ENCODE data around the gene LCN12.

Gene LCN12

DNA sequence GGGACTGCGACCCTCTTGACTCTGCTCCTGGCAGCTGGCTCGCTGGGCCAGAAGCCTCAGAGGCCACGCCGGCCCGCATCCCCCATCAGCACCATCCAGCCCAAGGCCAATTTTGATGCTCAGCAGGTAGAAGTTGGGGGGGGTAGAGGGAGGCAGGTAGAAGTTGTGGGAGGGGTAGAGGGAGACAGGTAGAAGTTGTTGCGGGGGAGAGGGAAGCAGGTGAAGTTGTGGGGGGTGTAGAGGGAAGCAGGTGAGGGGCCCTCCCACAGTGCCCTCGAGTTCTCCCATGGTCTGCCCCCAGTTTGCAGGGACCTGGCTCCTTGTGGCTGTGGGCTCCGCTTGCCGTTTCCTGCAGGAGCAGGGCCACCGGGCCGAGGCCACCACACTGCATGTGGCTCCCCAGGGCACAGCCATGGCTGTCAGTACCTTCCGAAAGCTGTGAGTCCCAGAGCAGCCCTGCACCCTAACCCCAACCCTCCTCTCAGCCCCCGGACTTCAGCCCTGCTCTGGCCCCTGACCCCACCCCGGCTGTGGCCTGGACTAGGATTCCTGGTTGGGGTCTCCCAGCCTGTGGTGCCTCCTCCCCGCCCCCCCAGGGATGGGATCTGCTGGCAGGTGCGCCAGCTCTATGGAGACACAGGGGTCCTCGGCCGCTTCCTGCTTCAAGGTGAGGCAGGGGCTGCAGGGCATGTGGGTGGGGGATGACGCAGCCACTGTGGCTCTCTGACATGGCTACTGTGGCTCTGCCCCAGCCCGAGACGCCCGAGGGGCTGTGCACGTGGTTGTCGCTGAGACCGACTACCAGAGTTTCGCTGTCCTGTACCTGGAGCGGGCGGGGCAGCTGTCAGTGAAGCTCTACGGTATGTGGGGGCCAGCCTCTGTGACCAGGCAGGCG is 6.5 kb upstream of the LCN12 start:
- DNase-seq: no peak

DNA sequence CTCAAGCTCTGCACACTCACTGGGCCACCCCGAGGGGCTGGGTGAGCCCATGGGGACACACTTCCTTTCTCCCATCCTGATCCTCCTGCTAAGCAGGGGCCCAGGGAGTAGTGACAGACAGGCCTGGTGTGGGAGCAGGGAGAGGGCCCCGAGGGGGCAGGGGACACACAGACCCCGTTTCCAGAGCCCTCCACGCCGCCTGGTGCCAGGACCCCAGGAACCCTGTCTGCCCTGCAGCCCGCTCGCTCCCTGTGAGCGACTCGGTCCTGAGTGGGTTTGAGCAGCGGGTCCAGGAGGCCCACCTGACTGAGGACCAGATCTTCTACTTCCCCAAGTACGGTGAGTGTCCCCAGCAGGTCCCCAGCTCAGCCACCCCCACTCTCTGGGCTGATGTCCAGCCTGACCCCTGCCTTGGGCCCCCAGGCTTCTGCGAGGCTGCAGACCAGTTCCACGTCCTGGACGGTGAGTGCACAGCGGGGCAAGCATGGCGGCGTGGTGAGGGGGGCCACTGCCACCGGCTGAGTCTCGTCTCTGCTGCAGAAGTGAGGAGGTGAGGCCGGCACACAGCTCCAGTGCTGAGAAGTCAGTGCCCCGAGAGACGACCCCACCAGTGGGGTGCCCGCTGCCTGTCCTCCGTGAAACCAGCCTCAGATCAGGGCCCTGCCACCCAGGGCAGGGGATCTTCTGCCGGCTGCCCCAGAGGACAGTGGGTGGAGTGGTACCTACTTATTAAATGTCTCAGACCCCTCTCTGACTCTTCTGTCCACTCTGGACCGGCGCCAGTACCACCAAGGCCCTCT is 5.6 kb upstream of the LCN12 start:
- DNase-seq: no peak

DNA sequence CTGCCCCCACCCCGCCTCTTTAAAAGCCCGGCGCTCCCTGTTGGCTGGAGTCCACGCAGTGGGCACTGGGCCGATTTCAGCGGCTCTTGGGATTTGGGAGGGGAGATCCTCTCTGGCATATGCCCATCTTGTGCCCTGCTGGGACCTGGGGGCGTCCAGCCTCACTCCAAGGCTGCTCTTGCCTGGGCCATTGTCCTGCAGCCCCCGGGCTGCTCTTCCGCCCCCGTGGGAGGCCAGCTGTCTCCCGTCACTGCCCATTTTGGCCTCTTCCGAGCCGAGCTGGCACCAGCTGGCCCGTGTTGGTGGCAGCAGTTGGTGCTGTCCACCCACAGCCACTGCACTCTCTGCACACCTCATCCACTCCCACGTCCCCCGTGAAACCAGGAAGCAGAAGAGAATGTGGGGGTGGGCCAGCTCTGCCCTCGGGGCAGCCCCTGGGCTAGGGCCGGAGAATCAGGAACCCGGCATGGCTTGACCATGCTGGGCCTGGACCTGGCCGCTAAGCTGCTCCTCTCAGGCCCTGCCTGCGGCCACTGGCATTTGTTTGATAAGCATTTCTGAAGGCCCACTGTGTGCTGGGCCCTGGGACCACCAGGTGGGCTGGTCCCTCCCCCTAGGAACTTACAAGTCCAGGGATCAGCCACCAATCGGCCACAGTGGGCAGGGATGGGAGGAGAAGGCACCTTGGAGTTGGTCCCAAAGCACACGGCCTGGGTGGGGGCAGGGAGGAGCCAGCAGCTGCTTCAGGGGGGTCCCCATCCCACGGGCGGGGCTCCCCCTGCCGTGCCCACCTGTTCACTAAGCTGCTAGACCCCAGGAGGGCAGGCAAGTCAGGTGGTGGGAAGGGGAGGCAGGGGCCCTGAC is 4.8 kb upstream of the LCN12 start:
- DNase-seq: no peak

DNA sequence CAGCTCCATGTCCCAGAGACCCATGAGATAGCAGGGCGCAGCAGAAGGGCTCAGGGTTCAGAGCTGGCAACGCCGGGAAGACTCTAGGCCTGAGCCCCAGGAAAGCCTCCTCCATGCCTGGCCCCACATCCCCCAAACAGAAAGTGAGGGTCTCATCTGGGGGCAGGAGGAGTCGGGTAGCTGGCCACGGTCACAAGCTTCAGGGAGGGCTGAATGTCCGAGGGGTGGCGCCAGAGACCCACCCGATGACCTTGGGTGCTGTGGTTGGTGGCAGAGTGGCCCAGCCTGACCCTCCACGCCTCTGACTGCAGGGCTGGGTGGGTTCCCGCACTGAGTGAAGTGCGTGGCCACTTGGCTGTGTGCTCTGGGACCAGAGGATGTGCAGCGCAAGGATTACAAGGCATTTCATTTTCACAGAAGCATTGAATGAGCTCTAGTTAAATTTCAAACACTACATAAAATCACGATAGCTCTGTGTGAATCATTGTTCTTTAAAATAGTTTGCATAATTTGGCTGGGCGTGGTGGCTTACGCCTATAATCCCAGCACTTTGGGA is 4.0 kb upstream of the LCN12 start:
- DNase-seq: peak; percentile 17

DNA sequence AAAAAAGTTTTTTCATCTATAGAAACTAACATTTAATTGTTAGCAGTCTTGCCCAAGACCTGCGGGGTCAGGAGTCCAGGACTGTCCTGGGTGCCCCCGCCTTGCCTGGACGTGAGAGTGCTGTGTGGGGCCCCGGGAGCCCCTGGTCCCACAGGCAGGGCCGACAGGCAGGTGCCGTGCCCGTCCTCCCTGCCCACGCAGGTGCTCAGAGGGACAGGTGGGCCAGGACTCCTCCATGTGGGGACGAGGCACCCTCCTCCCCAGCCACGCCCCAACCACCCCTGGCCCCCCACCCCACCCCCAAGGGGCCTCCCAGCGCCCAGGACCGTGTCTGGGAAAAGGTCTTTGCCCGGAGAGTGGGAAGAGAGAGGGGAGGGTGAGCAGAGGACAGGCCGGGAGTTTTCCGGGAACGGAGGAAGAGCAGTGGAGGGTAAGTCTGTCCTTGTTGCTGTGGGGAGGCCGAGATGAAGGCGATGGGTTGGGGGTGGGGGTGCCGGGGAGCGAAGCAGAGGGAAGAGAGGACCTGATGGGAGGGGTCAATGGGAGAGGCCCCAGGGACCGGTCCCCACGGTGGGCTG is 2.7 kb upstream of the LCN12 start:
- DNase-seq: no peak

DNA sequence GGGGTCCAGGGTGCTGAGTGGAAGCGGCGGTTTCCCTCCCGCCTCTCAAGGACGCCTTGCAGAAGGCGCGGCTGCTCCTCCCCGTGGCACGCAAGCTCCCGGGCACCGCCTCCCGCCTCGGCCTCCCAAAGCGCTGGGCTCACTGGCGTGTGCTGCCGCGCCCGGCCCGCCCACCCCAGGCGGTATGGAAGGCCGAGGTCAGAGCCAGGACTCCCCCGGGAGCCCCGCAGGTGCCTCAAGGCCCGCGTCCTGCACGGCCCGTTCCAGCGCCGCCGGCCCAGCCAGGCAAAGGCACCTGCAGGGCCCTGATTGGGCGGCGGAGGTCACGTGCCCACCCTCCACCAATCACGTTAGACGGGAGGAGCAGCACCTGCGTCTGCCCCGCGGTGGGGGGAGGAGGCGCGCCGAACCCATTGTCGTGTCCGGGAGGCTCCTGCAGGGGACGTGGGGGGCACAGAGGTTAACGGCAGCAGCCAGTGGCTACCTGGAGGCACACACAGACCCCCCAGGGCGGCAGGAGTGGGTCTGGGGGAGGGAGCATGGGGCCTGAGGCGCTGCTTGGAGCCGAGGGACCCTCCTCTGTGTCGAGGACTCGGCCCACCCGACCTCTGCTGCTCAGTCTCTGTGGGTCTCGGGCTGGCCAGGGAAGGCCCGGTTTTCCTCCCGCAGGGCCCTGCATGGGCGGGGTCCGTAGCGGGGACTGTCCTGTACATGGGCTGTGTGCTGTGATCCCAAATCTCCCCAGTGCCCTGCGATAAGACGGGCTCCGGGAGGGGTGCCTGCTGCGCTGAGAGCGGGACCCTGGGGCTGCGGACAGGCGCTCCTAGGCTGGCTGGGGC is 2.0 kb upstream of the LCN12 start:
- DNase-seq: peak; percentile 96

DNA sequence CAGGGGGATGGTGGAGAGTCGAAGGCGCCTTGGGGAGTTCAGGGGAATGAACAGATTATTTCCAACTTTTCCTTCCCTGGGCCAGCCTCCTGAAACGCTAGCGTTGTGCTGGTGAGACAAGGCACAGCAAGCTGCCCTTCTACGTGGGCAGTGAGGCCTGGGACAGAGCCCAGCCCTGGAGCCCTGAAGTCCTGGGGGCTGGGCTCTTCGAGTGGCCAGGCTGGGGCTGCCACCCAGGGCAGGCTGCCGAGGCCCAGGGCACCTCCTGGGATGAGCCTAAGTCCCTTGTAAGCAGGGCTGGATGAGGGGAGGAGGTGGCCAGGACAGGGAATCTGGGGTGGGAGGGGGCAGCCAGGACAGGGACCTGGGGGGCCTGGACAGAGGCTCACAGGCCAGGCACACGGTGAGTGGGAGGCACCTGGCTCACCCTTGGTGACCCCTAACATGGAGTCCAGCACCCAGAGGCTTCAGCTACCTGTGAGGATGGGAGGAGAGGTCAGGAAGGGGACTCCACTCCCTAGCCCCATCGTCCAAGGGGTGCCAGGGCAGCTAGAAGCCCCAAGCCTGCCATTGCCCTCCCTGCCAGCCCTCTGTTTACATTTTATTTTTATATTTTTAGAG is 1.3 kb upstream of the LCN12 start:
- no peak for DNase-seq

DNA sequence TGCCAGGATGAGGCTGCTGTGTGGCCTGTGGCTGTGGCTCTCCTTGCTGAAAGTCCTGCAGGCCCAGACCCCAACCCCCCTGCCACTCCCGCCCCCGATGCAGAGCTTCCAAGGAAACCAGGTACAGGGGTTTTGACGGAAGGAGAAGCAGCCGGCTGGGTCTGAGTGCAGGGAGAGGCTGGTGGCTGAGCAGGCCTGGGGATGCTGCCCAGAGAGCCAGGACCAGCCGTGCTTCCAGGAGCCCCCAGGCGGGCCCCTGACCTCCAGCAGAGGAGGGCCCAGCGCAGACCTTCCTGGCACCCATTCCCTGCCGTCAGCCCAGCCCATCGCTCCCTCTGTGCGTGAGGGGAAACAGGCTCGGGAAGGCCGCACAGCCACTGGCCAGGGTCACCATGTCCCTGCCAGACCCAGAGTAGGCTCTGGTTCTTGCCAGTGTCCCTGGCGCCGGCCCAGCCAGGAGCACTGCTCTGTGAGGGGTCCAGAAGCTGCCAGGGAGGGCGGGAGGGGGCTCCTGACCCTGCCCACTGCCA is 313 bp downstream of the LCN12 start:
- no peak for DNase-seq

DNA sequence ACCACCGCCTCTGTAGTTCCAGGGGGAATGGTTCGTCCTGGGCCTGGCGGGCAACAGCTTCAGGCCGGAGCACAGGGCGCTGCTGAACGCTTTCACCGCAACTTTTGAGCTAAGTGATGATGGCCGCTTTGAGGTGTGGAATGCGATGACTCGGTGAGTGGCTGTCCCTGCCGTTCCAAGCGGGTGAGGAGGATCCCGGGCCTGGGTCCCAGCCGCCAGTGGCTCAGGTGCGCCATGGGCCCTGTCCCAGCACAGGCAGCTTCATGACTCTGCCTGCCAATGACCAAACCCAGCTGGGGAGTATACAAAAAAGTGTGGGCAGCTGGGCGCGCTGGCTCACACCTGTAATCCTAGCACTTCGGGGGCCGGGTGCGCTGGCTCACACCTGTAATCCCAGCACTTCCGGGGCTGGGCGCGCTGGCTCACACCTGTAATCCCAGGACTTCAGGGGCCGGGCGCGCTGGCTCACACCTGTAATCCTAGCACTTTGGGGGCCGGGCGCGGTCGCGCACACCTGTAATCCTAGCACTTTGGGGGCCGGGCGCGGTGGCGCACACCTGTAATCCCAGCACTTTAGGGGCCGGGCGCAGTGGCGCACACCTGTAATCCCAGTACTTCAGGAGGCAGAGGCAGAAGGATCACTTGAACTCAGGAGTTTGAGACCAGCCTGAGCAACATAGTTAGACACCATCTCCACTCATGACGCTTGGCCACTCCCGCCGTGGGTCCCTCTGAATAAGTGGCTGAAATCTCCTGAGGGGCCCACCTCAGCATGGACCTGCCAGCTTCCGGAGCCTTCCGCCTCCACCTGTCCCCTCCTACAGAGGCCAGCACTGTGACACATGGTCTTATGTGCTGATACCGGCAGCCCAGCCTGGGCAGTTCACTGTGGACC is 1.1 kb downstream of the LCN12 start:
- DNase-seq: no peak

DNA sequence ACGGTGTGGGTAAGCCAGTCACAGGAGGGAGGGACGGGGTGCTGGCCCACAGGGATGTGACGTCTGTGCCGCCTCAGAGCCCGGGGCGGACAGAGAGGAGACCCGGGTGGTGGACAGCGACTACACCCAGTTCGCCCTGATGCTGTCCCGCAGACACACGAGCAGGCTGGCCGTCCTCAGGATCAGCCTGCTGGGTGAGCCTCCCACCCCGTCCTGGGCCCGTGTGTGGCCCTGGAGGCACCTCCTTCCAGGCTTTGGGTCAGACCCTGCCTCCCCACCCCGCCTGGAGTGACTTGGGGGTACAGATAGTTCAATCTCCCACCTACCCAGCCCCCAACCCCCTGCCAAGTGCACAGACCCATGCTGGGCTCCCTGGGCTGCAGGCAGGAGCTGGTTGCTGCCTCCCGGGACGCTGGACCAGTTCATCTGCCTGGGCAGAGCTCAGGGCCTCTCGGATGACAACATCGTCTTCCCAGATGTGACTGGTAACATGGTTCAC is 1.7 kb downstream of the LCN12 start:
- DNase-seq: no peak

DNA sequence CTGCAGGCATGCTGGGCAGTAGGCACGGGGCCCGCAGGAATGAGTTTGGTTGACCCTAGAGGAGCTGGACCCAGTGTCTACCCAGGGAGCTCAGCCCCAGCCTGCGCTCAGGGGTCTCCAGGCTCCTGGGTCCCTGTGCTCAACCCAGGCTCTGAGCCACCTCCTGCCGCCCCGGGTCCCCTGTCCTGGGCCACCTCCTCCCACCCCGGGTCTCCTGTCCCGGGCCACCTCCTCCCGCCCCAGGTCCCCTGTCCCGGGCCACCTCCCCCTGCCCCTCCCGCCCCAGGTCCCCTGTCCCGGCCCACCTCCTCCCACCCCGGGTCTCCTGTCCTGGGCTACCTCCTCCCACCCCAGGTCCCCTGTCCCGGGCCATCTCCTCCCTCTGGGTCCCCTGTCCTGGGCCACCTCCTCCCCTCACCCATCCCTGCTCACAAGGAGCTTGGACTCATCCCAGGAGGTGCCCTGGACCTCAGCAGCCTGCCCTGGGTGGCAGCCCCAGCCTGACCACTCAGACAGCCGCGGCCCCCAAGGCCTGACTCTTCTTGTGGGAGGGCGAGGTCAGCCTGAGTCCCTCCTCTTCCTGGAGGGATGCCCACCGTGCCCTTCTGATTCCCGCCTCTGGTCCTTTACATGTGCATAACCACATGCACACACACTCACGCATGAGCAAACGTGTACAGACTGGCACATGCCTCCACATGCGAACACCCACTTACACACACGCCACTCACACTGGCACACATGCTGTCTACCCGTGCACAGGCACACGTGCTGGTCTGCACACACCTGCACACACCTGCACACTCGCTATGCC is 2.4 kb downstream of the LCN12 start:
- no peak for DNase-seq

DNA sequence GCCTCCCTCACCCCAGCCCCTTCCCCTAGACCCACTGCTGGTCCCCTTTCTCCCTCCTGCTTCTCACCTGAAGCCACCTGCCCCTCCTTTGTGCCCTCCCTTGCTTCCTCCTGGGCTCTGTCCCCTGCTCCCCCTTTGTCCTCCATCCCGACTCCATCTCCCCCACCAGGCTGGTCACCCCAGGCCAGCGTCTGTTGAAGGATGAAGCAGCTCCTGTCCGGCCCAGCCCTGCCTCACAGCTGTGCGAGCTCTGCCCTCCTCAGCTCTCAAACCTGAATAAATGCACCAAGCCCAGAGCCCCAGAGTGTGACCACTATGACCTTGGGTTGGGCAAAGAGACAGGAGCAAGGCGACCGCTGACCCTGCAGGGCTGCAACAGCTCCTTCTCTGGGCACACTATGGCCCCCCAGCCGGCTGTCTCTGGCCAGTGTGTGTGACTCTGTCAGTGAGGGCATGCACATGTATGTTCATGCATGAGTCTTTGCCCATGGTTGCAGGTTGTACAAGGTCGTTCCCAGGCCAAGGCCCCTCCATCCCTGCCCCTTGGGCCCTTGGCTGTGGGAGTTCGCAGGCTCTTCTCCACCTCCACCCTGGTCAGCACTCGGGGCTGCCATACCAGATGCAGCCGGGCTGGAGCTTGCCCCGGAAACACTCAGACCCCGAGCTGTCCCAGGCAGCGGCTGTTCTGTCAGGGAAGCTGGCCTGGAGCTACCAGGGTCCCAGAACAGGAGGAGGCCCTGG is 3.3 kb downstream of the LCN12 start:
- DNase-seq: no peak

DNA sequence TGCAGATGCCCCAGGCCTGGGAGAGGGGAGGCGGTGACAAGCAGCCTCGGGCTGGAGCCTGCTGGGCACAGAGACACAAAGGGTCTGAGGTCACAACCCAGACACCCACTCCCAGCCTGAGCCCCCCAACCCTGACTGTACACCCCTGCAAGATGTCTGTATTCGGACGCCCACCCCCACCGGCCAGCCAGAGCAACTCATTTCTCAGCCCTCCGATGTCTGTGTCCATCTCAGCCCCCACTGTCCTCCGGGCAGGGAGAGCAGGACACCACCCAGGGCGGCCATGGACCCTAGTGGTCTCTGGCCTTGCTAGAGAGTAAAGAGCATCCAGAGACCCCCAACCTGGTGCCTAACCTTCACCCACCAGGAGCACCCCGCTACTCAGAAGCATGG is 3.9 kb downstream of the LCN12 start:
- no peak for DNase-seq

DNA sequence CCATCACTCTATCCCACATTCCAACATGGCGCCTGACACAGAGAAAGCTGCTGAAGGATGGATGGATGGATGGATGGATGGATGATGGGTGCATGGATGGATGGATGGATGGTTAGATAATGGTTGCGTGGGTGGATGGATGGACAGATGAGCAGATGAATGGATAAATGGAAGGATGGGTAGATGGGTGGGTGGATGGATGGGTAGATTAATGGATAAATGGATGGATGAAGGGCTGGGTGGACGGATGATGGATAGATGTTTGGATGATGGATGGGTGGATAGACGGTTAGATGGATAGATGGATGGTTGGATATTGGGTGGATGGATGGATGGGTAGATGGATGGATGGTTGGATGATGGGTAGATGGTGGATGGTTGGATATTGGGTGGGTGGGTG is 4.5 kb downstream of the LCN12 start:
- no peak for DNase-seq

DNA sequence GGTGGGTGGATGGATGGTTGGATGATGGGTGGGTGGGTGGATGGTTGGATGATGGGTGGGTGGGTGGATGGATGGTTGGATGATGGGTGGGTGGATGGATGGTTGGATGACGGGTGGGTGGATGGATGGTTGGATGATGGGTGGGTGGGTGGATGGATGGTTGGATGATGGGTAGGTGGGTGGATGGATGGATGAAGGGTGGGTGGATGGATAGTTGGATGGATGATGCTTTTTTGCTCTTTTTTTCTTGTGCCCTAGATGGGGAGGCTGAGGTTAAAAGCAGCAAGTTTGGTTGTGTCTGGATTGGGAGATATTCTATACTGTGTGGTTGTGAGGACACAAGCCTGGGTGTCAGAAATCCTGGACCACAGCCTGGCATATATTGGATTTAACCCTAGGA is 5.4 kb downstream of the LCN12 start:
- no peak for DNase-seq

DNA sequence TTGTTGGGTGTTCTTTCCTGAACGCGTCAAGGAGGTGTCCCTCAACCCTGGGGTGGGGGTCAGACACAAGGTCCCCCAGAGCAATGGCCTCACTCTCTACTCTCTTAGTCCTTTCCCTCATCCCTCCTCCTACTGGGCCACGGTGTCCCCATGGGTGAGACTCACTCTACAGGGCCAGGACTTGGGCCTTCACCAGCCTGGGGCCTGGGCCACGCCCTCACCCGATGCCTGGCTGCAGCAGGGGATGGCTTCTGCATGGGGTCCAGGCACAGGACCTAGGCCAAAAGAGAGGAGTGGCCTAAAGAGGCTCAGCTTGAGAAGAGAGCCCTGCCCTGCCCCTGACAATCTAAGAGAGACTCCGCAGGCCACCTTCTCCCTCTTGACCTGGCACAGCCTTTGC is 5.8 kb downstream of the LCN12 start:
- DNase-seq: no peak

DNA sequence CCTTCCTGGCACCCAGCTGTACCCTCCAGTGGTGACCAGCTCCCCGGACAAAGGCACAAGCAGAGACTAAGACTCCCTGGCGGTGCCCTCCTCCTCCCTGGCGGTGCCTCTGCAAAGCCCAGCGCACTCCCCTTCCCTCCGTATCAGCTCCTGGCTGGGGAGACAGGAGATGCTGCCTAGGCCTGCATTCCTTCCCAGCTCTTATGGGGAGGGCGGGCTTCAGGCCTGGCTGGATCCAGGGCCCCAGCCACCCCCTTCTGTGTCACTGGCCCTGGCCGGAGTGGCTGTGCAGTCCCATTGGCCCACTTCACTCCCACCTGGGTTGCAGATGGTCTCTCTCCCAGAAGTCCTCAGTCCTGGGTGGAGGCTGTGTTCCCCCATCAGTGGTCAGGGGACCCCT is 6.4 kb downstream of the LCN12 start:
- DNase-seq: no peak
